Aorta (tissue), 5 donors: ENCODE results near the gene PCGF6. TPM values are rescaled to one million over a fixed set of nuclear protein-coding genes. Genes with fewer than 3 reads are reported as not detected.
A peak's percentile ranks its signal among the peaks of the same experiment; 100 is the strongest.
"Not testable (repeated sequence)": the region's sequence is repeated elsewhere in the genome, so short reads cannot be mapped to it uniquely, and the experiment has no call there.

Experiments used
- ATAC-seq: fragments of 200-7000 bp; cut with Tn5 transposase; one replicate; pipeline ENCODE4 v1.9.1; 2022; ENCODE audit warnings: moderate library complexity; ENCODE audit not compliant: low FRiP score
- DNase-seq, 2 donors: peaks; one replicate each; pipeline ENCODE4 v3.0.0-alpha.2; 2020
- H3K27ac ChIP-seq, 2 donors: one replicate each; pipeline ENCODE4 v1.5.1; 2013; ENCODE audit warnings: low read length in 2 of 2, mild to moderate bottlenecking in 2 of 2, moderate library complexity in 2 of 2, control low read depth in 1 of 2, inconsistent platforms in 1 of 2, low read depth in 1 of 2
- H3K27me3 ChIP-seq, 2 donors: one replicate each; pipeline ENCODE4 v1.6.1; 2013; ENCODE audit warnings: control low read depth in 1 of 2, low read length in 1 of 2, mild to moderate bottlenecking in 1 of 2, moderate library complexity in 1 of 2; ENCODE audit not compliant: insufficient read depth in 2 of 2, control insufficient read depth in 1 of 2
- H3K36me3 ChIP-seq, 2 donors: one replicate each; pipeline ENCODE4 v1.6.1; 2013; ENCODE audit warnings: control low read depth in 1 of 2, low read length in 1 of 2, mild to moderate bottlenecking in 1 of 2; ENCODE audit not compliant: insufficient read depth in 2 of 2, control insufficient read depth in 1 of 2
- H3K4me1 ChIP-seq, 2 donors: one replicate each; pipeline ENCODE4 v1.6.1; 2013; ENCODE audit warnings: low read length in 2 of 2, control low read depth in 1 of 2, mild to moderate bottlenecking in 1 of 2, moderate library complexity in 1 of 2; ENCODE audit not compliant: insufficient read depth in 2 of 2, control insufficient read depth in 1 of 2
- H3K4me3 ChIP-seq, 2 donors: one replicate each; pipeline ENCODE4 v1.5.1; 2013; ENCODE audit warnings: low read length in 2 of 2, control low read depth in 1 of 2, mild to moderate bottlenecking in 1 of 2
- H3K9me3 ChIP-seq: one replicate; pipeline ENCODE4 v1.6.1; 2013; ENCODE audit warnings: mild to moderate bottlenecking, low read length; ENCODE audit not compliant: control insufficient read depth
- WGBS, 2 donors: extraction: QIAGEN DNeasy Blood & Tissue Kit; methylation state at CpG; one replicate each; pipeline ENCODE4 v1.1.7; 2013; 5-methylcytosine and 5-hydroxymethylcytosine counted together
- intact Hi-C, 2 donors: fragments of 100-400 bp; cut with DNase I; formaldehyde crosslinking; loops; one replicate each; pipeline versions ENCODE4 v1.14.2 to v1.15.0; 2022
- polyA plus RNA-seq, 2 donors: library from polyadenylated mRNA; stranded (reverse); fragments of 200-250 nt; gene quantifications; one replicate each; pipeline ENCODE4 v1.2.3, GENCODE V29; 2013
- total RNA-seq, 2 donors: library from RNA; stranded (reverse); fragmentation: NEBNext Ultra II Directional; extraction: Animal tissue kit (Norgen Biotek cat#: 25700); gene quantifications; one replicate each; pipeline ENCODE4 v1.2.1, GENCODE V29; 2021
- donor health status: healthy with polysubstance abuse.
- donor health status: Bipolar disorder and iron deficiency.
- donor health status: DM: no; HTN: no; CAD: no.
- donor health status: DM: no; HTN: no; CAD: no.
- donor health status: DM: yes; HTN: yes; CAD: no.

Gene PCGF6
- total and polyA plus RNA-seq, 4 donors, result 6.4 to 9.8 (median 8.9) TPM

DNA sequence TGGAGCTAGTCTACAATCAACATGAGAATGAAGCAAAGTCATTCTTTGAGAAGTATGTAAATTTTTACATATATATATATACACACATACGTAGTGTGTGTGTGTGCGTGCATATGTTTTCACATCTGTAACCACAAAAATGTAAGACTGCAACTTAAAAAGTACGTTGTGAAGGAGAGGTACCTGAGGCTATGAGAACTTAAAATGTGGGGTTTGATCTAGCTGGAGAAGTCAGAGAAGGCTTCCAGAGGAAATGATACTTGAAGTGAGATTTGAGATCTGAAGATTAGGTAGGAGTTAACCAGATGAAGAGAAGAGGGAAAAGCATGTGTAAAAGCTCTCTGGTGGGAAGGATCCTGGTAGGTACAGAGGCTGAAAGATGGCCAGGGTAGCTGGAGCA lies 22.6 kb upstream of the PCGF6 start:
- intact Hi-C loops, result no loop called here
- no peak overlapping the region for H3K27ac ChIP-seq
- no peaks in the 10 kb centered on the region for H3K4me1 ChIP-seq
- no peaks in the 10 kb centered on the region for H3K9me3 ChIP-seq
- peaks cover 0 to 9% of the 10 kb centered on the region in 2 donors for H3K36me3 ChIP-seq
- ATAC-seq, result no peak
- no peaks in the 10 kb centered on the region for H3K27me3 ChIP-seq
- no peak for DNase-seq
- H3K4me3 ChIP-seq, result no peak overlapping the region
- WGBS, 2 donors, result 83 to 86% methylated on average over 3 of the region's 3 CpGs

DNA sequence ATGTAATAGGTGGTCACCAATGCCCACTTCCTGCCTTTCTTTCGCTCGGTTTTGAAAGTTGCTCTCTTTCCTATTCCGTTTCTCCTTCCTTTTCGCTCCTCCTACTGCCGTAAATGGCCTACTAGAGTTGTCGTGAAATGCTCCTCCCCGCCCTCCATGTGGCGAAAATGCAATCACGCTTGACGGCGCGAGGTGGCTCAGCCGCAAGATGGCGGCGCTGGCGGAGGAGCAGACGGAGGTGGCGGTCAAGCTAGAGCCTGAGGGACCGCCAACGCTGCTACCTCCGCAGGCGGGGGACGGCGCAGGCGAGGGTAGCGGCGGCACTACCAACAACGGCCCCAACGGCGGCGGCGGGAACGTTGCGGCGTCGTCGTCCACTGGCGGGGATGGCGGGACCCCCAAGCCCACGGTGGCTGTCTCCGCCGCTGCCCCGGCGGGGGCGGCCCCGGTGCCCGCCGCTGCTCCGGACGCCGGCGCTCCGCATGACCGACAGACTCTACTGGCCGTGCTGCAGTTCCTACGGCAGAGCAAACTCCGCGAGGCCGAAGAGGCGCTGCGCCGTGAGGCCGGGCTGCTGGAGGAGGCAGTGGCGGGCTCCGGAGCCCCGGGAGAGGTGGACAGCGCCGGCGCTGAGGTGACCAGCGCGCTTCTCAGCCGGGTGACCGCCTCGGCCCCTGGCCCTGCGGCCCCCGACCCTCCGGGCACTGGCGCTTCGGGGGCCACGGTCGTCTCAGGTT lies 17.0 kb upstream of the PCGF6 start, which contains the start of gene TAF5:
Gene TAF5 (plus strand): TSS at position 195 of the 737 bp plus-strand sequence. CDS start 14 bp downstream, at position 209.
- WGBS, 2 donors, result 0% methylated on average over 67 to 81 of the region's 81 CpGs
- DNase-seq (peak; percentile 94 to 96), ATAC-seq (peak; percentile 97)
- peak within 1 kb of the TSS; percentile 2 to 33 for H3K27ac ChIP-seq
- no peaks in the 10 kb centered on the region for H3K4me1 ChIP-seq
- H3K9me3 ChIP-seq, result no peaks in the 10 kb centered on the region
- H3K4me3 ChIP-seq, result peak within 1 kb of the TSS; percentile 56 to 94
- H3K36me3 ChIP-seq, result no peaks in the 10 kb centered on the region
- no peaks in the 10 kb centered on the region for H3K27me3 ChIP-seq
- intact Hi-C loops, result no loop called here

DNA sequence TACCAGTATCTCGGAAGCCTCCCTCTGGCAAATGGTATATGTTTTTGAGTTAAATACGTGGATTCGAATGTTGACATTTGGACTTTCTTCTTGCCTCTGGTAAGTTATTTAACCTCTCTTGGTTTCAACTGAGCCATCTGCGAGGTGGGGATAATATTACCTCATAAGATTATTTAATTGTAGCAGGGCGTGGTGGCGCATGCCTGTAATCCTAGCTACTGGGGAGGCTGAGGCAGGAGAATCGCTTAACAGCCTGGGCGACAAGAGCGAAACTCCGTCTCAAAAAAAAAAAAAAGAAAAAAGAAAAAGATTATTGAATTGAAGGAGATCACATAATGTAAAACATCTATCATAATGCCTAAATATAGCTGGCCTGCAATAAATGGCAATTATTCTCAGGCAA lies 16.4 kb upstream of the PCGF6 start:
- no peak for ATAC-seq
- intact Hi-C loops, result no loop called here
- Histone ChIP-seq H3K27ac (peak overlapping the region in 1 of 2 donors; percentile 33), H3K27me3 (no peaks in the 10 kb centered on the region), H3K4me1 (no peaks in the 10 kb centered on the region), H3K4me3 (peak overlapping the region in 1 of 2 donors; percentile 94), H3K36me3 (no peaks in the 10 kb centered on the region), H3K9me3 (no peaks in the 10 kb centered on the region)
- no peak for DNase-seq
- 58 to 63% methylated on average over 10 of the region's 10 CpGs for WGBS, 2 donors

DNA sequence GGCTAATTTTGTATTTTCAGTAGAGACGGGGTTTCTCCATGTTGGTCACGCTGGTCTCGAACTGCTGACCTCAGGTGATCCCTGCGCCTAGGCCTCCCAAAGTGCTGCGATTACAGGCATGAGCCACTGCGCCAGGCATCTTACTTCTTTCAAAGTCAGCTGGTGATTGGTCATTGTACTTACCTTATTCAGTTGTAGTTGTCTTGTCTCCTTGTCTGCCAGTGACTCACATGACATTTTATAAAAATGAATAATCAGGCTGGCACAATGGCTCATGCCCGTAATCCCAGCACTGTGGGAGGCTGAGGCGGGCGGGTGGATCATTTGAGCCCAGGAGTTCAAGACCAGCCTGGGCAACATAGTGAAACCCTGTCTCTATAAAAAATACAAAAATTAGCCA lies 9.9 kb upstream of the PCGF6 start:
- H3K4me3 ChIP-seq, H3K27me3 ChIP-seq, H3K4me1 ChIP-seq, H3K27ac ChIP-seq, ATAC-seq, intact Hi-C loops, DNase-seq, H3K9me3 ChIP-seq, H3K36me3 ChIP-seq: not testable (repeated sequence)
- 89 to 91% methylated on average over 9 of the region's 9 CpGs for WGBS, 2 donors

DNA sequence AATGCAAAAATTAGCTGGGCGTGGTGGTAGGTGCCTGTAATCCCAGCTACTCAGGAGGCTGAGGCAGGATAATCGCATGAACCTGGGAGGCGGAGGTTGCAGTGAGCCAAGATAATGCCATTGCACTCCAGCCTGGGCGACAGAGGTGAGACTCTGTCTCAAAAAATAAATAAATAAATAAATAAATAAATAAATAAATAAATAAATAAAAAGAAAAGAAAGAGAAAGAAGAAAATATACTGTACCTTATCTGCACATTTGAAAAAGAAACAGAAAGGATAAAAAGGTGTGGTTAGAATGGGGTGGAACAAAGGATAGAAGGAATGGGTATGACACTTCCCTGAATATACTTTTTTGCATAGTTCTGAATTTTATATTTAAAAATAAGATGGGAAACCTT lies 8.6 kb upstream of the PCGF6 start:
- H3K36me3 ChIP-seq, ATAC-seq, H3K4me3 ChIP-seq, H3K27ac ChIP-seq, H3K4me1 ChIP-seq, H3K9me3 ChIP-seq, intact Hi-C loops, DNase-seq, H3K27me3 ChIP-seq: not testable (repeated sequence)
- WGBS, 2 donors, result 97 to 99% methylated on average over 4 of the region's 4 CpGs

DNA sequence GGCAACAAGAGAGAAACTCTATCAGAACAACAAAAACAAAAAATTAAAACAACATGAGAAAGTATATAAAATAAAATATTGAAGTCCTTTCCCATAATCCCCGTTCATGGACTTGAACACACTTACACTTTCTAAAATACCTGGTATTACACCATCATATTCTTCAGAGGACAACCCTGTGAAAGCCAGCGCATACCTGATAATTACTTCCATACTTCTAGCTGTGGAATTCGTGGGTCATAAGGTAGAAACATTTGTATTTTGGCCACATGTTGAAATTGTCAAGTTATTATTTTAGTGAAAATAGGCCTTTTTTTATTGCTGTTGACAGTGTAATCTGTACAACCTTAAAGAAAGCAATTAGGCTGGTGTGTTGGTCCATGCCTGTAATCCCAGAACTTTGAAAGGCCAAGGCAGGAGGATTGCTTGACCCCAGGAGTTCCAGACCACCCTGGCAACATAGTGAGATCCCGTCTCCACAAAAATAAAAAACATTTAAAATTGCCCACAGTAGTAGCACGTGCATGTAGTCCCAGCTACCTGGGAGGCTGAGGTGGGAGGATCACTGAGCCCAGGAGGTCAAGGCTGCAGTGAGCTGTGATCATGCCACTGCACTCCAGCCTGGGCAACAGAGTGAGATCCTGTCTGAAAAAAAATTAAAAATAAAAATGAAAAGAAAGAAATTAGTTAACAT lies 5.1 kb upstream of the PCGF6 start:
- H3K4me1 ChIP-seq, result no peaks in the 10 kb centered on the region
- no peak overlapping the region for H3K27ac ChIP-seq
- no peak overlapping the region for H3K4me3 ChIP-seq
- H3K9me3 ChIP-seq, result no peaks in the 10 kb centered on the region
- ATAC-seq (no peak), DNase-seq (no peak)
- H3K36me3 ChIP-seq, result no peaks in the 10 kb centered on the region
- 63 to 70% methylated on average over 5 of the region's 5 CpGs for WGBS, 2 donors
- intact Hi-C loops, result no loop called here
- no peaks in the 10 kb centered on the region for H3K27me3 ChIP-seq

DNA sequence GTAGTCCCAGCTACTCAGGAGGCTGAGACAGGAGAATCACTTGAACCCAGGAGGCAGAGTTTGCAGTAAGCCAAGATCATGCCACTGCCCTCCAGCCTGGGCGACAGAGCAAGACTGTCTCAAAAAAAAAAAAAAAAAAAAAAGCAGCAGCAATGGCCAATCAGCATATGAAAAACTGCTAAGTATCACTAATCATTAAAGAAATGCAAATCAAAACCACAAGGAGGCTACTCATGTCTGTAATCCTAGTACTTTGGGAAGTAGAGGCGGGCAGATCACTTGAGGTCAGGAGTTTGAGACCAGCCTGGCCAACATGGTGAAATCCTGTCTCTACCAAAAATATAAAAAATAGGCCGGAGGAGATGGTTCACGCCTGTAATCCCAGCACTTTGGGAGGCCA lies 3.6 kb upstream of the PCGF6 start:
- WGBS, 2 donors, result 83 to 88% methylated on average over 4 of the region's 4 CpGs
- DNase-seq, H3K27me3 ChIP-seq, ATAC-seq, H3K36me3 ChIP-seq, H3K4me3 ChIP-seq, H3K9me3 ChIP-seq, intact Hi-C loops, H3K27ac ChIP-seq, H3K4me1 ChIP-seq: not testable (repeated sequence)

DNA sequence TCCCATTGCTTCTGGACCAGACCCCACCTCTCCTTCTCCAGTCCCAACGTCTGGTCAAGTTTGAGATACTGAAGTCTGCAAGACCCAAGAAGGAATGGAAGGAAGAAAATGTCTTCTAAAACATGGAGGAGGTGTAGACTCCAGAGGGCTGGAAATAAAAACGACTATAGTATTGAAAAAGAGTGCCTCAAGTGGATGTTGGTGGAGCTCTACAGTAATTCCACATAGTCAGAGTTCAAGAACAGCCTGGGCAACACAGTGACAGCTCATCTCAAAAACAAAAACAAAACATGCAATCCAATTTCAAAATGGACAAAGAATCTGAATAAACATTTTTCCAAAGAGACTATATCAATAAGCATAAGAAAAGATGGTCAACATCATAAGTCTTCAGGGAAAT lies 2.3 kb upstream of the PCGF6 start:
- Histone ChIP-seq H3K4me1 (no peaks in the 10 kb centered on the region), H3K27me3 (no peaks in the 10 kb centered on the region), H3K4me3 (no peak overlapping the region), H3K27ac (no peak overlapping the region), H3K36me3 (no peaks in the 10 kb centered on the region), H3K9me3 (no peaks in the 10 kb centered on the region)
- no peak for ATAC-seq
- WGBS, 2 donors, result 22 to 31% methylated on average over 2 of the region's 2 CpGs
- intact Hi-C loops, result no loop called here
- DNase-seq, result no peak

DNA sequence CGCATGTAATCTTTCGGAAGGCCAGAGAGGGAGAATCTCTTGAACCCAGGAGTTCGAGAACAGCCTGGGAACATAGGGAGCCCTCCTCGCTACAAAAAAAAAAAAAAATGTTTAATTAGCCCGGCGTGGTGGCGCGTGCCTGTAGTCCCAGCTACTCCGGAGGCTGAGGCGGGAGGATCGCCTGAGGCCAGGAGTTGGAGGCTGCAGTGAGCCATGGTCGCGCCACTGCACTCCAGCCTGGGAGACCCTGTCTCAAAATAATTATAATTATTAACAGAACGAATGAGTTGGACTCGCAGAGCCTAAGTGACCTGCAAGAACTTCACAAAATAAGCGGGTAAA lies 794 bp downstream of the PCGF6 start:
- Histone ChIP-seq H3K4me1 (no peaks in the 10 kb centered on the region), H3K27ac (no peak overlapping the region), H3K4me3 (peak overlapping the region; percentile 14 to 61), H3K9me3 (no peaks in the 10 kb centered on the region), H3K36me3 (peaks cover 0 to 3% of the 10 kb centered on the region in 2 donors), H3K27me3 (no peaks in the 10 kb centered on the region)
- whole genome bisulfite sequencing, 2 donors, result 49 to 55% methylated on average over 16 of the region's 16 CpGs
- intact Hi-C loops, result no loop called here
- DNase-seq, result no peak
- no peak for ATAC-seq
